ENCODE results near the gene TIMD4. TPM values are rescaled to one million over a fixed set of nuclear protein-coding genes. Genes with fewer than 3 reads are reported as not detected.

The TIMD4 gene
- total and polyA plus RNA-seq, 9 of the 15 experiments (the other 6 are each of a cell fraction or from before 2014, with no cell fraction given): not detected

- TF ChIP-seq ZMIZ1 (IDR thresholded peaks at IDR 0.05; ENCODE audit: low read depth in 2 of 2, low read length in 2 of 2) (no peak), RNF219 (CRISPR knock-in tag; IDR thresholded peaks at IDR 0.05) (no peak), KLF16 (IDR thresholded peaks at IDR 0.05) (no peak)
These were observed 56.2 kb downstream of the TIMD4 start (continued) for GRCh38 chr5:156906807-156907206.

GRCh38 chr5:156896546-156896945, 66.5 kb downstream of the TIMD4 start:
- CTCF ChIA-PET (ENCODE audit: low intra/inter-chr PET ratio): no interaction called here

More at GRCh38 chr5:156896546-156896945, 66.5 kb downstream of the TIMD4 start:
- DNase-seq (ENCODE audit: extremely low read depth in 1 of 4, low spot score in 3 of 4) (no peak), FAIRE-seq (no peak), ATAC-seq (no peak)
- no peaks in the 10 kb centered on the region for H3K79me2 ChIP-seq (ENCODE audit: control insufficient read depth, insufficient read depth, low read length)
- no peaks in the 10 kb centered on the region for H4K20me1 ChIP-seq (replicated peaks; ENCODE audit: control insufficient read depth, insufficient read depth, low read length)
- no peak overlapping the region for H3K27ac ChIP-seq (ENCODE audit: extremely low read depth, low read depth, low read length)
- no peak overlapping the region for H3K4me3 ChIP-seq
- POLR2A ChIA-PET: no interaction called here
- no peak for TF ChIP-seq ETV1 (tag; conservative IDR thresholded peaks at IDR 0.05; ENCODE audit: low read depth)
- no peaks in the 10 kb centered on the region for H3K9me1 ChIP-seq (ENCODE audit: control insufficient read depth, insufficient read depth, low read length)
- no TSS peak for BruUV-seq (replicated peaks)
- no peaks in the 10 kb centered on the region for H3K9me3 ChIP-seq (replicated peaks; ENCODE audit: control insufficient read depth, insufficient read depth, low read depth, low read length)
- no peaks in the 10 kb centered on the region for H3K36me3 ChIP-seq (ENCODE audit: control insufficient read depth, insufficient read depth, low read length)
- intact Hi-C loops (cut with micrococcal nuclease) (no loop called here), in situ Hi-C loops (cut with MboI) (no loop called here)
- H3K27me3 ChIP-seq (ENCODE audit: control insufficient read depth in 2 of 2, insufficient read depth in 2 of 2, low read length in 2 of 2): no peaks in the 10 kb centered on the region
- no peaks in the 10 kb centered on the region for H3K4me1 ChIP-seq (replicated peaks in 1 of 2; ENCODE audit: control insufficient read depth in 2 of 2, insufficient read depth in 2 of 2, low read length in 2 of 2)
- no peak overlapping the region for H3K4me2 ChIP-seq (ENCODE audit: insufficient read depth, low read length)
- H2AFZ ChIP-seq (ENCODE audit: low read depth, low read length): no peak overlapping the region
- 3% methylated on average over 7 of the region's 7 CpGs for WGBS (ENCODE audit: insufficient coverage, low coverage, missing lambda C conversion rate)
- H3K9ac ChIP-seq (ENCODE audit: insufficient read depth in 1 of 2, low read depth in 2 of 2, low read length in 2 of 2): no peak overlapping the region
